ENCODE measurements around the gene ABHD2.

The ABHD2 gene

DNA sequence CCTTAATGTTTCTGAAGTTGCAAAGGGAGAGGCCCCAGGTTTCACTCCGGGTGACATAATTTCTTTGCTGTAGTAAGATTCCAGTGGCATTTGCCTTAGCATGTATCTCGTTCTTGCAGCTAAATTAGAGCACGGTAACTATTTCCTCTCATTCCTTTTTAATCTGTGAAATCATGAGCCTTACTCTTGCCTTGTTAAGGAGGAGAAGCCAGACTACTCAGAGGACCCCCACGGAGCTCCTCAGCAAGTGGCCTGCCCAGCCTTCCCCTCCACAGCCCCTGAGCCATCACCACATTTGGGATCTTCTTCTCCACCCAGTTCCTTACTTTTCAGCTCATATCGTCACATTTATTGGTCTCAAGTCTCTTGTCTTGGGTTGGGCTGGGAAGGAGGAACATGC, 54.2 kb downstream of the ABHD2 start:
- TF ChIP-seq, protein P1, sequence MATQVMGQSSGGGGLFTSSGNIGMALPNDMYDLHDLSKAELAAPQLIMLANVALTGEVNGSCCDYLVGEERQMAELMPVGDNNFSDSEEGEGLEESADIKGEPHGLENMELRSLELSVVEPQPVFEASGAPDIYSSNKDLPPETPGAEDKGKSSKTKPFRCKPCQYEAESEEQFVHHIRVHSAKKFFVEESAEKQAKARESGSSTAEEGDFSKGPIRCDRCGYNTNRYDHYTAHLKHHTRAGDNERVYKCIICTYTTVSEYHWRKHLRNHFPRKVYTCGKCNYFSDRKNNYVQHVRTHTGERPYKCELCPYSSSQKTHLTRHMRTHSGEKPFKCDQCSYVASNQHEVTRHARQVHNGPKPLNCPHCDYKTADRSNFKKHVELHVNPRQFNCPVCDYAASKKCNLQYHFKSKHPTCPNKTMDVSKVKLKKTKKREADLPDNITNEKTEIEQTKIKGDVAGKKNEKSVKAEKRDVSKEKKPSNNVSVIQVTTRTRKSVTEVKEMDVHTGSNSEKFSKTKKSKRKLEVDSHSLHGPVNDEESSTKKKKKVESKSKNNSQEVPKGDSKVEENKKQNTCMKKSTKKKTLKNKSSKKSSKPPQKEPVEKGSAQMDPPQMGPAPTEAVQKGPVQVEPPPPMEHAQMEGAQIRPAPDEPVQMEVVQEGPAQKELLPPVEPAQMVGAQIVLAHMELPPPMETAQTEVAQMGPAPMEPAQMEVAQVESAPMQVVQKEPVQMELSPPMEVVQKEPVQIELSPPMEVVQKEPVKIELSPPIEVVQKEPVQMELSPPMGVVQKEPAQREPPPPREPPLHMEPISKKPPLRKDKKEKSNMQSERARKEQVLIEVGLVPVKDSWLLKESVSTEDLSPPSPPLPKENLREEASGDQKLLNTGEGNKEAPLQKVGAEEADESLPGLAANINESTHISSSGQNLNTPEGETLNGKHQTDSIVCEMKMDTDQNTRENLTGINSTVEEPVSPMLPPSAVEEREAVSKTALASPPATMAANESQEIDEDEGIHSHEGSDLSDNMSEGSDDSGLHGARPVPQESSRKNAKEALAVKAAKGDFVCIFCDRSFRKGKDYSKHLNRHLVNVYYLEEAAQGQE (IDR thresholded peaks at IDR 0.05; ENCODE audit: insufficient read depth in 1 of 2, low read depth in 2 of 2, low read length in 2 of 2): no peak
- TF ChIP-seq TAF1 (IDR thresholded peaks at IDR 0.05; ENCODE audit: borderline replicate concordance, insufficient read depth, low read length) (no peak), SIN3A (IDR thresholded peaks at IDR 0.05; ENCODE audit: borderline replicate concordance, insufficient read depth, low read length) (no peak), POLR2AphosphoS5 (IDR thresholded peaks at IDR 0.05; ENCODE audit: low read depth, low read length) (no peak), FOXP2 (optimal IDR thresholded peaks at IDR 0.05; ENCODE audit: borderline replicate concordance, extremely low read depth, extremely low read length, insufficient read depth) (no peak)

DNA sequence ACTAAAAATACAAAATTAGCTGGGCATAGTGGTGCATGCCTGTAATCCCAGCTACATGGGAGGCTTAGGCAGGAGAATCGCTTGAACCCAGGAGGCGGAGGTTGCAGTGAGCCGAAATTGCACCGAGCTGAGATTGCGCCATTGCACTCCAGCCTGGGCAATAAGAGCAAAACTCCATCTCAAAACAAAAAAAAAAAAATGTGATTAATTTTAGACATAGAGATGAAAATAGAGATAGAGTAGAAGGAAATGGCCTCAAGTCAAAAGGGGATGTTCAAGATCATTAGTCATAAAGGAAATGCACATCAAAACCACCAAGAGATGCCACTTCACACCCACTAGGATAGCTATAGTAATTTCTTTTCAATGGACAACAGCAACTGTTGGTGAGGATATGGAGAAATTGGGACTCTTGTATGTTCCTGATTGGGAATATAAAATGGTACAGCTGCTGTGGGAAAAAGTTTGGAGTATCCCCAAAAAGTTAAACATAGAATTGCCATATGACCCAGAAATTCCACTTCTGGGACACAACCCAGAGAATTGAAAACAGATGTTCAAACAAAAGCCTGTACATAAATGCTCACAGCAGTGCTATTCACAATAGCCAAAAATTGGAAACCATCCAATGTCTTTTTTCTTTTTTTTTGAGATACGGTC, 55.4 kb downstream of the ABHD2 start:
- TF ChIP-seq SIN3A (IDR thresholded peaks at IDR 0.05; ENCODE audit: borderline replicate concordance, insufficient read depth, low read length): no peak

DNA sequence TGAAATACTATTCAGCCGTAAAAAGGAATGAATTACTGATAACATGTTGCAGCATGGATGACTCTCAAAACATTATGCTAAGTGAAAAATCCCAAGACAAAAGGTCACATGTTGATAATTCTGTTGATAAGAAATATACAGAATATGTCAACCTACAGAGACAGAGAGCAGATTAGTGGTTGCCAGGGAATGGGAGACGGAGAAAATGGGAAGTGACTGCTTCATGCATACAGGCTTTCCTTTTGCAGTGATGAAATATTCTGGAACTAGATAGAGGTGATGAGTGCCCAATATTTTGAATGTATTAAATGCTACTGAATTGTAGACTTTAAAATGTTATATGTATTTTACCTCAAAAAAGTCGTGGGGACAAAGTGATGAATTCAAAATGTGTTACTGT, 56.2 kb downstream of the ABHD2 start:
- TF ChIP-seq TAF1 (IDR thresholded peaks at IDR 0.05; ENCODE audit: borderline replicate concordance, insufficient read depth, low read length): no peak
- TF ChIP-seq POLR2AphosphoS5 (IDR thresholded peaks at IDR 0.05; ENCODE audit: low read depth, low read length): no peak
- TF ChIP-seq, protein P1 (IDR thresholded peaks at IDR 0.05; ENCODE audit: insufficient read depth in 1 of 2, low read depth in 2 of 2, low read length in 2 of 2): no peak
- TF ChIP-seq FOXP2 (optimal IDR thresholded peaks at IDR 0.05; ENCODE audit: borderline replicate concordance, extremely low read depth, extremely low read length, insufficient read depth): no peak
- no peak for TF ChIP-seq SIN3A (IDR thresholded peaks at IDR 0.05; ENCODE audit: borderline replicate concordance, insufficient read depth, low read length)

DNA sequence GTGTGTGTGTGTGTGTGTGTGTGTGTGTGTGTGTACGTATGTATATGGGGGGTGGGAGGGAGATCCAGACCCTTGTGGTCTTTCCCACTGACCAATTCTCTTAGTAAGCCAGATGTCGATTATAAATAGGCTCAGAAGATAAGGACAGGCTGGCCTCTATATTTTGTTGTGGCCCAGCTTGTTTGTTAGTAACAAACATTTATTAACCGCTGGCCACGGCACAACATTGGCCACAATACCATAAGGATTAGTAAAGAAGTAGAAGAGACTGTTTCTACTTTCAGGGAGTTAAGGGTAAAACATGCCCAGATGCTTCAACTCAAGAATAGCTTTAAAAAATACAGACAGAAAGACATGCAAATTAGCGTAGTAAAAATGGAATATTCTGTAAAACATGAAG, 58.1 kb downstream of the ABHD2 start:
- TF ChIP-seq FOXP2 (optimal IDR thresholded peaks at IDR 0.05; ENCODE audit: borderline replicate concordance, extremely low read depth, extremely low read length, insufficient read depth) (no peak), TAF1 (IDR thresholded peaks at IDR 0.05; ENCODE audit: borderline replicate concordance, insufficient read depth, low read length) (no peak), SIN3A (IDR thresholded peaks at IDR 0.05; ENCODE audit: borderline replicate concordance, insufficient read depth, low read length) (no peak), POLR2AphosphoS5 (IDR thresholded peaks at IDR 0.05; ENCODE audit: low read depth, low read length) (no peak)
- TF ChIP-seq, protein P1 (IDR thresholded peaks at IDR 0.05; ENCODE audit: insufficient read depth in 1 of 2, low read depth in 2 of 2, low read length in 2 of 2): no peak

DNA sequence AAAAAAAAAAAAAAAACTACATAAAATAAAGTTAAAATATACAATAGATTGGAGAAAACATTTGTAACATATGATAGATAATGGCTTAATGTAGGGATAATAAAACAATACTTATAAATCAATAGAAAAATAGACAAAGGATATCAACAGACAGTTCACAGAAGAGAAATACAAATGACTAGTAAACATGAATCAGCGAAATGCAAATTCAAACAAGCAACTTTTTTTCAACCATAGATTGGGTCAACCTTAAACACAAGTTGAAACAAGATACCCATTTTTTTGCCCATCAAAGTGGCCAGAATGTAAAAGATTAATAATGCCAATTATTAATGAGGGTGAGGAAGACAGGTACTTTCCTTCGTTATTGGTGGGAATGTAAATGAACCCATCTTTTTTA, 59.9 kb downstream of the ABHD2 start:
- no peak for TF ChIP-seq POLR2AphosphoS5 (IDR thresholded peaks at IDR 0.05; ENCODE audit: low read depth, low read length)
- TF ChIP-seq, protein P1 (IDR thresholded peaks at IDR 0.05; ENCODE audit: insufficient read depth in 1 of 2, low read depth in 2 of 2, low read length in 2 of 2): no peak
- TF ChIP-seq FOXP2 (optimal IDR thresholded peaks at IDR 0.05; ENCODE audit: borderline replicate concordance, extremely low read depth, extremely low read length, insufficient read depth): no peak
- no peak for TF ChIP-seq TAF1 (IDR thresholded peaks at IDR 0.05; ENCODE audit: borderline replicate concordance, insufficient read depth, low read length)
